Ascending aorta (tissue), 2 donors: ENCODE data around the gene STRIP2. TPM values are rescaled to one million over a fixed set of nuclear protein-coding genes. Genes with fewer than 3 reads are reported as not detected.

Source experiments
- DNase-seq, 2 donors: peaks; one replicate each; pipeline ENCODE4 v3.0.0-alpha.2; 2019; ENCODE audit warnings: low spot score in 2 of 2
- H3K27ac ChIP-seq, 2 donors: fragments of 200-600 bp; sonication (generic); one replicate each; pipeline ENCODE4 v1.5.1; 2016 to 2017; ENCODE audit warnings: mild to moderate bottlenecking in 1 of 2
- H3K27me3 ChIP-seq: fragments of 200-600 bp; sonication (generic); one replicate; pipeline ENCODE4 v1.5.1; 2017
- H3K36me3 ChIP-seq, 2 donors: fragments of 200-600 bp; sonication (generic); one replicate each; pipeline ENCODE4 v1.5.1; 2016
- H3K4me1 ChIP-seq, 2 donors: fragments of 200-600 bp; sonication (generic); one replicate each; pipeline ENCODE4 v1.5.1; 2016 to 2017; ENCODE audit warnings: mild to moderate bottlenecking in 1 of 2
- H3K4me3 ChIP-seq, 2 donors: fragments of 200-600 bp; sonication (generic); one replicate each; pipeline ENCODE4 v1.5.1; 2016 to 2017; ENCODE audit warnings: mild to moderate bottlenecking in 1 of 2
- H3K9me3 ChIP-seq, 2 donors: fragments of 200-600 bp; sonication (generic); one replicate each; pipeline ENCODE4 v1.5.1; 2016
- CTCF ChIP-seq, 3 experiments: fragments of 200-600 bp in 2 of 3; fragments of 450-650 bp in 1 of 3; sonication (generic) in 2 of 3; IDR thresholded peaks; one replicate each; pipeline ENCODE4 v1.5.1; 2016 to 2019; ENCODE audit warnings: antibody characterized with exemption in 3 of 3, mild to moderate bottlenecking in 1 of 3, moderate library complexity in 1 of 3
- intact Hi-C: fragments of 100-400 bp; cut with DNase I; formaldehyde crosslinking; loops from one replicate; pipeline ENCODE4 v1.15.1; 2023
- total RNA-seq: library from RNA; depleted of rRNA; stranded (reverse); fragments of >200 nt; gene quantifications from one replicate; pipeline ENCODE4 v1.1.0, GENCODE V29; 2016

STRIP2 gene
- total RNA-seq, 1 donor from 2014 or later, result 2.3 TPM

DNA sequence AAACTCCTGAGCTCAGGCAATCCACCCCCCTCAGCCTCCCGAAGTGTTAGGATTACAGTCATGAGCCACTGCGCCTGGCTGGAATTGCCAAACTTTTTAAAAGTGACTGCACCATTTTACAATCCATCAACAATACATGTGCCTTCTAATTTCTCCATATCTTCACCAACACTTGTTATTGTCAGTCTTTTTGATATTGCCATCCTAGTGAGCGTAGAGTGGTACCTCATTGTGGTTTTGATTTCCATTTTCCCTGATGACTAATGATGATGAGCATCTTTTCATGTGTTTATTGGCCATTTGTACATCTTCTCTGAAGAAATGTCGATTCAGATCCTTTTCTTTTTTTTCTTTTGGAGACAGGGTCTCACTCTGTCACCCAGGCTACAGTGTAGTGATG, 21.7 kb upstream of the STRIP2 start:
- H3K9me3 ChIP-seq, result no peaks in the 10 kb centered on the region
- DNase-seq, result no peak
- peaks cover 7 to 17% of the 10 kb centered on the region in 2 donors for H3K36me3 ChIP-seq
- no peaks in the 10 kb centered on the region for H3K27me3 ChIP-seq
- intact Hi-C loops, result no loop called here
- H3K4me3 ChIP-seq, result no peak overlapping the region
- no peaks in the 10 kb centered on the region for H3K4me1 ChIP-seq
- TF ChIP-seq CTCF (IDR thresholded peaks at IDR 0.05), result no peak
- H3K27ac ChIP-seq, result no peak overlapping the region

DNA sequence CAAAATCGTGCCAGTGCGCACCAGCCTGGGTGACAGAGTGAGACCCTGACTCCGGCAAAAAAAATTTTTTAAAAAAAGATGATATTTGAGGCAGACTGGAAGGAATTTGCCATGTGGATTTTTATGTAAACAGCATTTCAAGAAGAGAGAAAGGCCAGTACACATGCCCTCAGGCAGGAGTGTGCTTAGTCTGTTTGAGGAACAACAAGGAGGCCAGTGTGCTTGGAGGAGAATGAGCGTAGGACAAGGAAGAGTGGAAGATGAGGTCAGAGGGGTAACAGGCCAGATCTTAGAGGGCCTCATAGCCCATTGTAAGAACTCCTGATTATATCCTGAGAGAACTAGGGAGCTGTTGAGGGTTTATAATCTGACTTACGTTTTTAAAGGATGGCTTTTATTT, 17.2 kb upstream of the STRIP2 start:
- intact Hi-C loops, result loop anchor here (5.0 kb wide), 1 partner anchor 35 kb away; no protein-coding TSS in a partner anchor
- no peaks in the 10 kb centered on the region for H3K9me3 ChIP-seq
- no peak overlapping the region for H3K27ac ChIP-seq
- no peaks in the 10 kb centered on the region for H3K27me3 ChIP-seq
- H3K4me3 ChIP-seq, result no peak overlapping the region
- H3K36me3 ChIP-seq, result peaks cover 4 to 13% of the 10 kb centered on the region in 2 donors
- no peaks in the 10 kb centered on the region for H3K4me1 ChIP-seq
- DNase-seq, result no peak
- no peak for TF ChIP-seq CTCF (IDR thresholded peaks at IDR 0.05)

- H3K27ac ChIP-seq, result no peak overlapping the region
- no peak for TF ChIP-seq CTCF (IDR thresholded peaks at IDR 0.05)
Measured at GRCh38 chr7:129421717-129422250, 12.4 kb upstream of the STRIP2 start.

DNA sequence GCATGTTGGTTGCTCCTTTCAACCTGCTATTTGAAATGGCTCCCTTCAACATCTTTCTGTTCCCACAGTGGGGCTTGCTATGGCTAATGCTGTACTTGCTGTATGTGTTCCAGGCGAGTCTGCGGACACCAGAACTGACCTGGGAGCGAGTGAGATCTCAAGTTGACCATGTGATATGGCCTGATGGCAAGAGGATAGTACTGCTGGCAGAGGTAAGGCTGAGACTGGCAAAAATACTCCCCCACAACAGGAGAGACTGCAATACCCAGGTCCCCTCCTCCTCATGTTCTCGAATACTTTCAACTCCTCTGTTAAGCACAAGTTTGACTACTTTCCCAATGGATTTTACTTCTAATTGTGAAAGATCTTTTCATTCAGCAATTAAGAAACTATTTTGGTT, 11.5 kb upstream of the STRIP2 start:
- Histone ChIP-seq H3K4me3 (no peak overlapping the region), H3K4me1 (no peaks in the 10 kb centered on the region), H3K9me3 (no peaks in the 10 kb centered on the region), H3K36me3 (peaks cover 6 to 25% of the 10 kb centered on the region in 2 donors), H3K27me3 (no peaks in the 10 kb centered on the region), H3K27ac (no peak overlapping the region)
- no peak for DNase-seq
- intact Hi-C loops, result no loop called here
- no peak for TF ChIP-seq CTCF (IDR thresholded peaks at IDR 0.05)

More at GRCh38 chr7:129421717-129422250, 12.4 kb upstream of the STRIP2 start:
- no peaks in the 10 kb centered on the region for H3K9me3 ChIP-seq
- intact Hi-C loops, result no loop called here
- no peak overlapping the region for H3K4me3 ChIP-seq
- peaks cover 2 to 16% of the 10 kb centered on the region in 2 donors for H3K36me3 ChIP-seq
- no peaks in the 10 kb centered on the region for H3K4me1 ChIP-seq
- no peak for DNase-seq
- H3K27me3 ChIP-seq, result no peaks in the 10 kb centered on the region

DNA sequence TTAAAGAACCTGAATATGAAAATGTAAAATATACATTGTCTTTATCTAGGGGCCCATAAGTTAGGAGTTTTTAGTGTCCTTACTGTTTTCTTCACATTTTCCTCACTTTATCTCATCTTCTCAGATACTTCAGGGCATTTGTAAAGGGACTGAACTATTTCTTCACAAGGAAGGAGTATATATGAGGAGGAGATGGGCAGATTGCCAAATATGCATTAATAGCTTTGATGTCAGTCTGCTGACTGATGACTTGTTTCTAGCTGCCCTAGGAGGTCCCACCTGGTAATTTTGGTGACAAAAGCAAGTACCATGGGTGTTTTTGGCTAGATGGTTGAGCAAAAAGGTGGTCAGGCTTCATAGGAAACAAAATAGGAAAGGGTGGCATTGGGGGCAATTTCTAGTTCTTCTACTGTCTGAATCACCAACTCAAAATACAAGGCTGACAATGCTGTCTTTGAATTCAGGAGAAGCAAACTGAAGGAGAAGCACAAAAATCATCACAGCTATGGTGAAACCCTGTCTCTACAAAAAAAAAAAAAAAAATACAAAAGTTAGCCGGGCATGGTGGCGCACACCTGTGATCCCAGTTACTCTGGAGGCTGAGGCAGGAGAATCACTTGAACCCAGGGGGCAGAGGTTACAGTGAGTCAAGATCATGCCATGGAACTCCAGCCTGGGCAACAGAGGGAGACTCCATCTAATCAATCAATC, 10.4 kb upstream of the STRIP2 start:
- Histone ChIP-seq H3K9me3 (no peaks in the 10 kb centered on the region), H3K27ac (no peak overlapping the region), H3K27me3 (no peaks in the 10 kb centered on the region), H3K36me3 (peaks cover 6 to 25% of the 10 kb centered on the region in 2 donors), H3K4me1 (no peaks in the 10 kb centered on the region), H3K4me3 (no peak overlapping the region)
- intact Hi-C loops, result no loop called here
- DNase-seq, result no peak
- no peak for TF ChIP-seq CTCF (IDR thresholded peaks at IDR 0.05)
